SU-DHL-6 (cell line): Measurements from ENCODE around the gene INO80B.
"Not testable (repeated sequence)": the region's sequence is repeated elsewhere in the genome, so short reads cannot be mapped to it uniquely, and the experiment has no call there.

Experiments
- CTCF ChIP-seq: fragments of 200-600 bp; sonication (generic); IDR thresholded peaks from one replicate; pipeline ENCODE4 v1.5.1; 2017; ENCODE audit warnings: antibody characterized with exemption, mild to moderate bottlenecking, low read length, moderate library complexity; ENCODE audit not compliant: insufficient read depth, poor library complexity, severe bottlenecking
- EZH2phosphoT487 ChIP-seq: fragments of 200-600 bp; sonication (generic), shearing (Covaris generic); conservative IDR thresholded peaks from 2 replicates; pipeline ENCODE4 v1.6.1; 2018; ENCODE audit warnings: mild to moderate bottlenecking, antibody characterized with exemption, low read length, moderate library complexity, mixed read lengths

- TF ChIP-seq EZH2phosphoT487, CTCF: not testable (repeated sequence)
These were observed 15.9 kb downstream of the INO80B start for GRCh38 chr2:74470742-74471141.
